ENCODE data around the gene DYSF.
"Not testable (repeated sequence)": the region's sequence is repeated elsewhere in the genome, so short reads cannot be mapped to it uniquely, and the experiment has no call there.

The DYSF gene

GRCh38 chr2:71658256-71658655 is 204.9 kb downstream of the DYSF start:
- not testable (repeated sequence) for DNase-seq

- DNase-seq = no peak
Measured at GRCh38 chr2:71658771-71659170, 205.4 kb downstream of the DYSF start.

DNA sequence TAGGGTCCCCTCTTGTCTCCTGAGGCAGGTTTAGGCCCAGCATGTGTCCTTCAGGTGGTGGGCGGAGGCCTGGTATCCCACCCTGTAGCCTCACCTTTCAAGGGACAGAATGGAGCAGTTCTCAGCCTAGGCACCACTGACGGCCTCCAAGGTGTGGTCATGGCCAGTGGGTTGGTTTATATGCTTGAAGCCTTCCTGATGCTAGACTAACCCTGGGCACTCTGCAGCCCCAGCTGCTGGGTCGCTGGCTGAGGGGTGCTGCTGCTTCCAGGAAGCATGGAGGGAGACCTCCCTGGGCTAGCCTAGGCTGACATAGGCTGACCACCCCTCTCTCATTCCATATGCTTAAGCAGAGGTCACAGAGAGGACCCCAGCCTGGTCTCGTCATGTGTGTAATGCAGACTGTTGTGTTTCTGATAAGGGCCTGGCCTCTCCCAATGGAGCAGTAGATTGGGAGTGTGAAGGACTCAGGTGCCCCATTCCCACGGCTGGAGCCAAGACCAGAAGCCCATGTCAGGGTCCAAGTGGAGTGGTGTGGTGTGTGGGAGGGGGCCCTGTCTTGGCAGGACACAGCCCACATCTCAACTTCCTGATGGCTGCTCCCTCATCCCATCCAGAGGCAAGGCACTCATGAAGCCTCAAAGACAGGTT is 206.6 kb downstream of the DYSF start:
- DNase-seq = no peak

DNA sequence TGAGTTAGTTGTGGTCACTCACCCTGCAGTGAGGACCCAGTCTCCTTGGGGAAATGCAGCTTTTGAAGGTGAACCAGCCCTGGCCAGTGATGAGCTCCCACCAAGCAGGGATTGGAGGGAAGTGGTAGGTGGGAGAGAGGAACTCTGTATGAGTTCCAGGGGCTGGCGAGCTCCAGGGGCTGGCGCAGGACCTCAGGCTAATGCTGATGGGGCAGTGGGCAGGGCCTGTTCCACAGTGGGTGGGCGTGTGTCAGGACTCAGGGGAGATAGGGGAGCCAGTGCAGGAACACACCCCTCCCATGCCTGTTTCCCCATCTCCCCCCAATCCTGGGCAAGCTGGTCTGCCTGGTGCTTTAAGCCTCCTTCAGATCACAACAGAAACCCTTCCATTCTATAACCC is 208.4 kb downstream of the DYSF start:
- no peak for DNase-seq

- DNase-seq = no peak
Measured at GRCh38 chr2:71662665-71663394, 209.5 kb downstream of the DYSF start.

DNA sequence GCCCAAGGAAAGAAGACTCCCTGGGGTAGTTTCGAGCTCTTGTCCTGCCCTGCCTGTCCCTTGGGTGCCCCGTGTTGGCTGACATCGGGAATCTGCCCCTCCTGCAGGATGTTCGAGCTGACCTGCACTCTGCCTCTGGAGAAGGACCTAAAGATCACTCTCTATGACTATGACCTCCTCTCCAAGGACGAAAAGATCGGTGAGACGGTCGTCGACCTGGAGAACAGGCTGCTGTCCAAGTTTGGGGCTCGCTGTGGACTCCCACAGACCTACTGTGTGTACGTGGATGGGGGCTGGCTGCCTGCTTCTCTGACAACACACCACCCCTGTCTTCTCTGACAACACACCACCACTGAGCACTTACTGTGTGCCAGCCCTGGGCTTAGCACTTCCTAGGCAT is 210.8 kb downstream of the DYSF start:
- DNase-seq = no peak

DNA sequence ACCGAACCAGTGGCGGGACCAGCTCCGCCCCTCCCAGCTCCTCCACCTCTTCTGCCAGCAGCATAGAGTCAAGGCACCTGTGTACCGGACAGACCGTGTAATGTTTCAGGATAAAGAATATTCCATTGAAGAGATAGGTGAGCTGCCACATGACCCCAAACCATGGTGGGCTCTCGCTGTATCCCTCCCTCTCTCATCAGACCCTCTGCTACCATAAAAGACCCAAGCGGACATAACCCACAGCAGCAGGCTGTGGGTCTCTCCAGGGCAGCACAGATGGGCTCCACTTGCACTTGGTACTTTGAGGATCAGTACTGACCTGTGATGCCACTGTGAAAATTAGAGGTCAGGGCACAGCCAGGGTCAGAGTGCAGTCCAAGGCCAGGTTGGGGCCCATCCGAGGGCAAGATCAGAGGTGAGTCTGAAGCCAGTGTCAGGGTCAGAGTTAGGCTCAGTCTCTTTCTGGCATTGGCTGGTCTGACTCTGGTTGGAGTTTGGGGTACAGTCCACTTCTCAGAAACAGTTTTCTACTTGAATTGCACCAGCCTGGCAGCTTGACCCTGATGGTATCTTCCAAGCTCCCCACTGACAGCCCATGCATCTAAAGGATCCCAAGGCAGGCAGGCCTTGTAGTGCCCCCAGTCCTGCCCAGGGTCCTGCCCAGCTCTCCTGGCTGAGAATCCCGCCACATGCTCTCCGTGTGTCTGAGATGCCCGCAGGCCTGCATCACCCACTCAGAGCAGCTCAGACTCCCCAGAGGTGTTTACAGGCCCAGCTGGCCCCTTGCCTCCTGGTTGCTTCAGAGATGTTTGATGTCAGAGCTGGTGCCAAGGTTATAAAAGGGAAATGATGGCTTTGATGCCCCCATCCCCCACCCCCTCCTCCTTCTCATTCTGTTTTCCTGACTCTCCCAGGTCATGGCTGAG is 212.1 kb downstream of the DYSF start:
- no peak for DNase-seq

DNA sequence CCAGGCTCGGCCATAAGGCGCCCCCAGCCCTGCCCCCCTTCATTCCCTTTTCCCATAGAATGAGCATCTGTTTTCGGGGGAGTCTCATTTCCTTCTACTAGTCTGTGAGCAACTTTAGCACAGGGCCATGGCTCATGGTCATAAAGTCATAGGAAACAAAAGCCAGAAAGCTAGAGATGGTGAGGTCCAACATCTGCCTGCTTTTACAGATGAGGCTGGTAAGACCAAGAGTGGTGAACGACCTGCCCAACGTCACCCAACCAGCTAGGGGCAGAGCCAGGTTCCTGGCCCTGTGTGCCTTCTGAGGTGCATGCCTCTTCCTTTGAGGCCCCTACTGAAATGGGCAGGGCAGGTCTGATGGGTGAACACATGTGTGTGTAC is 212.7 kb downstream of the DYSF start:
- no peak for DNase-seq

- no peak for DNase-seq
Measured at GRCh38 chr2:71667256-71668182, 214.2 kb downstream of the DYSF start.

DNA sequence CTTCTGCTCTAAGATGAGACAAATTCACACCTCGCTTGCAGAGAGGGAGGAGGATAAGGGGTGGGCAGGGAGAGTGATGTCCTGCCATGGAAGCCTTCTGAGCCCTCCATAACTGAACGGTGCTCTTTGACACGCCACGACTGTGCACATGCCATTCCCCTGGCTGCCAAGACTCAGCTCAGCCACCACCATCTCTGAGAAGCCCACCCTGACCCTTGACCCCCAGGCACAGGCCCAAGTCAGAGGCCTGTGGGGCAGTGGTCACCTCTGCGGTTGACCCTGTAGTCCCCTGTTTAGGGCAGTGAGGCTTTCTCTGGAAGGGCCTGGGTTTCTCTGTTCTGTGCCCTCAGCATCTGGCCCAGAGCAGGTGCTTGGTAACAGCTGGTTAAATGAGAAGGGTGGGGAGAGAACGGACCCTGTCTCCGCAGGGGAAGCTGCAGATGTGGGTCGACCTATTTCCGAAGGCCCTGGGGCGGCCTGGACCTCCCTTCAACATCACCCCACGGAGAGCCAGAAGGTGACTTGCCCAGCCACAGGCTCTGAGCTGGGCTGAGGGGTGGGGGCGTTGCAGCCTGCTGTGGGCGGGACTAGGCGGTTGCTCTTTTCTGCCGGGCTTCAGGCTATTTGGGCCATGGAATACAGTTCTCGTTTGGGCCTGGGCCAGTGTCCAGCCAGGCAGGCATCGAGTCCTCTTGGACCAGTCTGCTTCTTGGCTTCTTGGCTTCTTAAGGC is 215.1 kb downstream of the DYSF start:
- DNase-seq = no peak

GRCh38 chr2:71669058-71669456 is 215.7 kb downstream of the DYSF start:
- no peak for DNase-seq

GRCh38 chr2:71669628-71670429 is 216.5 kb downstream of the DYSF start:
- DNase-seq = no peak

- no peak for DNase-seq
Measured at GRCh38 chr2:71670430-71670795, 217.1 kb downstream of the DYSF start.

DNA sequence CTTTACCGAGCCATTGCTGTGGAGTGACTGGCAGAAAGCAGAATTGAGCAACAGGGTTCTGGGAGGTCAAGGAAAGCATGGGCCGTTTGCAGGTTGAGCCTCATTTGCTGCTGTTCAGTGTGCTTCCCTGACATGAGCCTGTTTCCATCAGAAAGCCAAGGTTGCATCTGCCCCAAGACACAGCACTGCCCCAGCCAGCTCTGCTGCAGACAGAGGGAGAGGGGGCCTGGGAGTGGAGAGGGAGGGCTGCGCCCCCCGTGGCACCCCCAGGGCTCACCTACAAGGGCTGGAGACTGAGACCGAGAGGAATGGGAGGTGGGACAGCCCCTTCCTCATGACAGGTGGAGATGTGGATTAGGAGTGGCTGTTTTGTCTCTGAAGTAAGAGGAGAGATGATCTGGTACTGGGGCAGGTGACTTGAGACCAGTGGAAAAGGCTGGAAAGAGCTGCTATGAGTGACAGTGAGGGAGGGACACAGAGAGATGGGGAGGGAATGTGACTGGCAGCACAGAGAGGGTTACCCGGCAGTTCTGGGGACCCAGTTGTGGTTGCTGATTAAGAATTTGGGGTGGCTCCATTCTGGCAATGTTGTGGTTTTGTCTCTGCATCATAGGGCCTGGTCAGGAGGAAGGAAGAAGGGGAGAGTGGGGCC is 218.0 kb downstream of the DYSF start:
- no peak for DNase-seq

DNA sequence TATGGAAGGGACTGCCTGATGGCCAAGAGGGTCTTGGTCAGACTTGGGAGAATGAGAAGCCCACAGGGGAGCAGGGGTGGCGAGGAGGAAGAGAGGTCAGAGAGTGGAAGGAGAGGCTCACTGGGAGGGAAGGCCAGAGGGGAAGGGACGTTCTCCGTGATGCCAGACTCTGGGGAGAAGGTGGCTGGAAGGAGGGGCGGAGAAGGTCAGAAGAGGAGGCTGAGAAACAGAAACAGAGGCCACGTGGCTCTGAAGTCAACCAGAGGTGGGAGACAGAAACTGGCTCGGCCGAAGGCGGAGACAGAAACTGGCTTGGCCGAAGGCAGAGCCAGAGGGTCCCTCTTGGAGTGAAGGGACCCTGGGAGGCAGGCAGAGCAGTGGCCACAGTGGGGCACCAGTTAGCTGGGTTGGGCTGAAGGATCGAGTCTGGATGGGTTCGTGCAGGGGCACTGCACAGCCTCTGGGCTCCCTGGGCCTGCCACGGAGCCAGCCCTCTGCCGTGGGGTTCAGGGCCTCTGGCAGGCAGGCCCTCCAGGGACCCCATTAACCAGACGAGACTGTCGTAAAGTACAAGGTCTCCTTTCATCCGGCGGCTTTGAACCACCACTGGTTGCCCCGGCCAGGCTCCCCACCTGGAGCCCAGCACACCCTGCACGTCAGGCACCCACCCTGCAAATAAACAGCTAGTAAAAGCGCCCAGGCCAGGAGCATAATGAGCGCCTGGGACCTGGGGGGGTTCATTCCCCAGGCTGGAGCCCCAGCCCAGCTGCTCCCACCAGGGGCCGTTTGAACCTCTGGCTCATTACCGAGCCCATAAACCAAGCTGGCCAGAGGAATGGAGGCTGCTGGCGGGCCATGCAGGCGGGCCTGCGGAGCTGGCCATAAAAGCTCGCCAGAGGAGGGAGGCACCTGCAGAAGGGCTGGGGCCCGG is 218.8 kb downstream of the DYSF start:
- DNase-seq = no peak

DNA sequence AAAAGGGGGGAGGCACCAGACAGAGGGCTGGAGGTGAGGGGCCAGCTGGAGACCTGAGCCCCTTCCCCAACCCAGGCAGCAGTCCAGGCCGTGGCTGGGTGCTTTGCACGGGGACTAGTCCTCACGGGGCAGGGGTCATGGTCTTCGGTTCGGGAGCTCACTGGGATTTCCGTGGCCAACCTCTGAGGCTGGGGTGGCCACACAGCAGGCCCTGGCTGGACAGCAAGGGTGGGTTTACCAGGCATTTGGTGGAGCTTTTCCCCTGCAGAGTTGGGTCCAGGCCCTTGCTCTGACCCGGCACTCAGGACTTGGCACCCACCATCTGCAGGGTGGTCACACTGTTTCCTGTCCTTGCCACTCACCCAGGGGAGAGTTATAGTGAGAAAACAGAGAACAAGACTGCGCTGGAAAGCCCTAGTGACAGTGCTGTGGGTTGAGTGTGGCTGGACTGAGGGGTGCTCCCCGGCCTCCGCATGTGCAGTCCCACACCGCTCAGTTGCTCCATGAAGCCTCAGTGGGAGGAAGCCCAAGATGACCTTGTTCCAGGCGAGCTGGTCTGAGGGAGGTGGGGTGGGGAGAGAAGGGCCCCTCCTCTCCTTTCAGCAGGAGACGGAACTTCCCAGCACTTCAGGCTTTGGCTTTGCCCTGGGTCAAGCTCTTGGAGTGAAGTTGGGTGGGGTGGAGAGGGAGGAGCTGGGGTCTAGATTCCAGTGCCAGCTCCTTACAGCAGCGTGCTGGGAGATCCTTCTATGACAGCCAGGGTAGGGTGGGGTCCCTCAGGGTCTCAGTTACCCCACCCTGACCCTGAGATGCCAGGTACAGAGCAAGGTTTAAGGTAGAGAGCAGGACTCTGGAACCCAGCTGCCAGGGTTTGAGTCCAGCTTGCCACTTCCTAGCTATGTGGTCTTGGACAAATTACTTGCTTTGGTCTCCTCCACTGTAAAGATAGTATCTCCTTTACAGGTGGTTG is 219.8 kb downstream of the DYSF start:
- no peak for DNase-seq

DNA sequence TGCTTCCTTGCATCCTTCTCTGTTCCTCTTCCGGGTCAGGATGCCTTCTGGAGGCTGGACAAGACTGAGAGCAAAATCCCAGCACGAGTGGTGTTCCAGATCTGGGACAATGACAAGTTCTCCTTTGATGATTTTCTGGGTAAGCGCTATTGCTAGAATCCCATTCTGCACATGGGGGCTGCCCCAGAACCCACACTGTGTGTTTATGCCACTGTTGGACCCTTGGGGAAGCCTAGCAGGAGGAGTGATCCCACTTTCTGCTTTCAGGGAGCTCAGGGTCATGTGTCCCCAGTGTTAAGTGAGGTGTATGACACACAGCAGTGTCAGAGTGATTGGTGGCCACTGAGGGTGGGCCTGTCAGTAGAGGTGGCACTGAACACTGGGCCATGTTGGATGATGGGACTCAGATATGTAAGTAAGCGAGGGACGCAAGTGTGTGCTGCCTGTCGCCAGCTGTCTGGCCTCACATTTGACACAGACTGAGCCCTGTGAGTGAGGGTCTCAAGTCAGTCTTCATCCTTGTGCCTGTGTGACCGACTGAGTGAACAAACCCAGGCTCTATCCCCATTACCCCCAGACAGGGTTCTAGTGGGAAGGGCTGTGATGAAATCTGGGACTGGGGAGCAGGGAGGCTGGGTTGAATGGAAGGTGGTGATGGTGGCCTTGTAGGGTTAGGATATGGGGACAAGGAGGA is 220.9 kb downstream of the DYSF start:
- DNase-seq = no peak
